Stimulated activated CD4-positive, alpha-beta T cell treated with anti-CD3 and anti-CD28 coated beads, Interleukin-4, amount 100 ng/mL, for 48 hours (primary cell): ENCODE data around the gene UBIAD1.
A peak's percentile ranks its signal among the peaks of the same experiment; 100 is the strongest.

Experiments
- DNase-seq, 2 donors: peaks; one replicate each; pipeline ENCODE4 v3.0.0-alpha.2; 2020; ENCODE audit warnings: low read depth in 2 of 2

UBIAD1 gene

GRCh38 chr1:11311816-11312755, 39.1 kb downstream of the UBIAD1 start:
- DNase-seq = no peak

GRCh38 chr1:11314959-11315358, 42.0 kb downstream of the UBIAD1 start:
- DNase-seq = no peak

- no peak for DNase-seq
These were observed 43.7 kb downstream of the UBIAD1 start for GRCh38 chr1:11316701-11317100.

- DNase-seq = no peak
These were observed 46.0 kb downstream of the UBIAD1 start for GRCh38 chr1:11318982-11319381.

- DNase-seq = peak; percentile 32 to 38
These were observed 47.3 kb downstream of the UBIAD1 start for GRCh38 chr1:11320153-11320936.

GRCh38 chr1:11321656-11322491, 48.9 kb downstream of the UBIAD1 start:
- DNase-seq = no peak

- DNase-seq = no peak
These were observed 51.7 kb downstream of the UBIAD1 start for GRCh38 chr1:11324567-11325165.

- no peak for DNase-seq
These were observed 53.1 kb downstream of the UBIAD1 start for GRCh38 chr1:11326070-11326469.

GRCh38 chr1:11328444-11328843, 55.4 kb downstream of the UBIAD1 start:
- no peak for DNase-seq

GRCh38 chr1:11330411-11330810, 57.4 kb downstream of the UBIAD1 start:
- DNase-seq = no peak

GRCh38 chr1:11331036-11331944, 58.3 kb downstream of the UBIAD1 start:
- DNase-seq = no peak

- DNase-seq = no peak
These were observed 59.0 kb downstream of the UBIAD1 start for GRCh38 chr1:11331945-11332546.

- DNase-seq = no peak
These were observed 60.6 kb downstream of the UBIAD1 start for GRCh38 chr1:11333631-11334030.

- no peak for DNase-seq
These were observed 61.3 kb downstream of the UBIAD1 start for GRCh38 chr1:11334261-11334804.

- DNase-seq = no peak
These were observed 61.8 kb downstream of the UBIAD1 start for GRCh38 chr1:11334821-11335220.

- DNase-seq = no peak
These were observed 62.5 kb downstream of the UBIAD1 start for GRCh38 chr1:11335417-11336056.

- DNase-seq = peak; percentile 56 to 71
These were observed 64.6 kb downstream of the UBIAD1 start for GRCh38 chr1:11337580-11338073.
